Adrenal gland (tissue), 5 donors: ENCODE measurements around the gene TTC4.

Source experiments
- CTCF ChIP-seq, 6 experiments: fragments of 450-650 bp in 4 of 6; fragments of 200-600 bp in 2 of 6; sonication (generic) in 1 of 6; IDR thresholded peaks; 1 replicate in 5 of 6; 2 replicates in 1 of 6; pipeline versions ENCODE4 v1.5.1 to v1.8.0; 2016 to 2021; ENCODE audit warnings: antibody characterized with exemption in 6 of 6, mild to moderate bottlenecking in 2 of 6, moderate library complexity in 1 of 6
- POLR2A ChIP-seq, 2 donors: fragments of 450-650 bp; IDR thresholded peaks; one replicate each; pipeline ENCODE4 v1.6.1; 2017; ENCODE audit warnings: antibody characterized with exemption in 2 of 2, mild to moderate bottlenecking in 2 of 2, moderate library complexity in 1 of 2
- donor health status: DM: no; HTN: no; CAD: no.

DNA sequence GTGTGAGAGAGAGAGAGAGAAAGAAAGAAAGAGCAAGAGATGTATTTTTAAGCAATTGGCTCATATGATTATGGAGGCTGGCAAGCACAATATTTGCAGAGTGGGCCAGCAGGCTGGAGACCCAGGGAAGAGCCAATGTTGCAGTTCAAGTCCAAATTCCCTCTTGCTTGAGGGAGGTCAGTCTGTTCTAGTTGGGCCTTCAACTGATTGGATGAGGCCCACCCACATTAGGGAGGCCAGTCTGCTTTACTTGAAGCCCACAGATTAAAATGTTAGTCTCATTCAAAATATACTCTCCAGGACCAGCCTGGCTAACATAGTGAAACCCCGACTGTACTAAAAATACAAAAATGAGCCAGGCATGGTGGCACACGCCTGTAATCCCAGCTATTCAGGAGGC, 57.3 kb downstream of the TTC4 start:
- TF ChIP-seq POLR2A (IDR thresholded peaks at IDR 0.05) (no peak), CTCF (IDR thresholded peaks at IDR 0.05) (no peak)
